SU-DHL-6 (cell line): ENCODE results near the gene TMEM95.

ENCODE experiments used
- CTCF ChIP-seq: fragments of 200-600 bp; sonication (generic); IDR thresholded peaks from one replicate; pipeline ENCODE4 v1.5.1; 2017; ENCODE audit warnings: antibody characterized with exemption, mild to moderate bottlenecking, low read length, moderate library complexity; ENCODE audit not compliant: insufficient read depth, poor library complexity, severe bottlenecking
- EZH2phosphoT487 ChIP-seq: fragments of 200-600 bp; sonication (generic), shearing (Covaris generic); conservative IDR thresholded peaks from 2 replicates; pipeline ENCODE4 v1.6.1; 2018; ENCODE audit warnings: mild to moderate bottlenecking, antibody characterized with exemption, low read length, moderate library complexity, mixed read lengths

GRCh38 chr17:7309628-7310027 is 45.3 kb upstream of the TMEM95 start:
- no peak for TF ChIP-seq CTCF
- no peak for TF ChIP-seq EZH2phosphoT487
